ENCODE measurements around the gene ATF3. TPM values are rescaled to one million over a fixed set of nuclear protein-coding genes. Genes with fewer than 3 reads are reported as not detected.

ATF3 gene
- total RNA-seq, 1 experiment from 2014 or later = 335 TPM

GRCh38 chr1:212560933-212561460 lies 47.6 kb upstream of the ATF3 start:
- H3K27me3 ChIP-seq (ENCODE audit: low read length) = no peaks in the 10 kb centered on the region
- H3K9me2 ChIP-seq (replicated peaks; ENCODE audit: low read length) = no peaks in the 10 kb centered on the region
- H3F3A ChIP-seq (ENCODE audit: low read length, unreplicated experiment) = no peaks in the 10 kb centered on the region
- H3K4me2 ChIP-seq (ENCODE audit: low read length) = peak overlapping the region; percentile 72
- no peaks in the 10 kb centered on the region for H4K20me1 ChIP-seq (ENCODE audit: low read length)
- no peak for ATAC-seq
- peak overlapping the region; percentile 60; the same call in 1 of the 2 replicates for H2AFZ ChIP-seq (ENCODE audit: low read length)
- H3K79me2 ChIP-seq (ENCODE audit: low read length) = no peaks in the 10 kb centered on the region
- intact Hi-C loops (cut with micrococcal nuclease) = loop anchor here (10.0 kb wide), 1 partner anchor 276 kb away; the partner anchor contains the start of gene PPP2R5A
- H3K4me1 ChIP-seq (ENCODE audit: insufficient read depth, low read length) = peaks cover 40% of the 10 kb centered on the region
- 0 out of 2 replicates have a peak overlapping the region, but pooled peaks have one; percentile 41 for H3K4me3 ChIP-seq (ENCODE audit: low read length)
- no peak for TF ChIP-seq EZH2phosphoT487 (IDR thresholded peaks at IDR 0.05; ENCODE audit: borderline replicate concordance, low read length)
- H3K9me3 ChIP-seq (ENCODE audit: low read length) = no peaks in the 10 kb centered on the region
- H3K9ac ChIP-seq (ENCODE audit: low read length) = no peak overlapping the region
- no TSS peak for BruUV-seq (replicated peaks)
- ChIA-PET POLR2A (ENCODE audit: unreplicated experiment) (interaction anchor here (0.5 to 0.9 kb wide), 3 partner anchors 47 to 105 kb away, joined by 3 to 13 read pairs (median 4); partner anchors contain the start of gene ATF3), CTCF (interaction anchor here (1.1 kb wide), 1 partner anchor 47 kb away, joined by 6 read pairs; the partner anchor contains the start of gene ATF3)
- no peaks in the 10 kb centered on the region for H3K36me3 ChIP-seq (ENCODE audit: low read depth, low read length)
- no peak for DNase-seq
- peak overlapping the region; percentile 63 for H3K27ac ChIP-seq (ENCODE audit: low read length)

GRCh38 chr1:212561501-212561931 lies 47.0 kb upstream of the ATF3 start:
- Histone ChIP-seq H3K9me2 (replicated peaks; ENCODE audit: low read length) (no peaks in the 10 kb centered on the region), H3K4me2 (ENCODE audit: low read length) (peak overlapping the region; percentile 72), H2AFZ (ENCODE audit: low read length) (peak overlapping the region; percentile 60), H3K9me3 (ENCODE audit: low read length) (no peaks in the 10 kb centered on the region), H3K4me3 (ENCODE audit: low read length) (peak overlapping the region; percentile 41), H3K27ac (ENCODE audit: low read length) (peak overlapping the region; percentile 63), H3K36me3 (ENCODE audit: low read depth, low read length) (no peaks in the 10 kb centered on the region), H3F3A (ENCODE audit: low read length, unreplicated experiment) (no peaks in the 10 kb centered on the region), H4K20me1 (ENCODE audit: low read length) (no peaks in the 10 kb centered on the region), H3K79me2 (ENCODE audit: low read length) (no peaks in the 10 kb centered on the region), H3K4me1 (ENCODE audit: insufficient read depth, low read length) (peaks cover 45% of the 10 kb centered on the region), H3K27me3 (ENCODE audit: low read length) (no peaks in the 10 kb centered on the region), H3K9ac (ENCODE audit: low read length) (0 out of 2 replicates have a peak overlapping the region, but pooled peaks have one; percentile 7)
- intact Hi-C loops (cut with micrococcal nuclease) = loop anchor here (10.0 kb wide), 1 partner anchor 277 kb away; the partner anchor contains the start of gene PPP2R5A
- DNase-seq (peak; percentile 96), ATAC-seq (peak; percentile 71)
- BruUV-seq (replicated peaks) = no TSS peak
- no peak for TF ChIP-seq CTCF (conservative IDR thresholded peaks at IDR 0.05; ENCODE audit: low read depth, low read length)
- no peak for TF ChIP-seq EZH2 (IDR thresholded peaks at IDR 0.05; ENCODE audit: low read length, unreplicated experiment)
- no peak for TF ChIP-seq EZH2phosphoT487 (IDR thresholded peaks at IDR 0.05; ENCODE audit: borderline replicate concordance, low read length)
- ChIA-PET CTCF (interaction anchor here (1.1 kb wide), 1 partner anchor 47 kb away, joined by 6 read pairs; the partner anchor contains the start of gene ATF3), POLR2A (ENCODE audit: unreplicated experiment) (interaction anchor here (0.5 to 0.9 kb wide), 3 partner anchors 47 to 105 kb away, joined by 3 to 13 read pairs (median 4); partner anchors contain the start of gene ATF3)

GRCh38 chr1:212562771-212563170 lies 45.8 kb upstream of the ATF3 start:
- DNase-seq (no peak), ATAC-seq (no peak)
- Histone ChIP-seq H2AFZ (ENCODE audit: low read length) (no peak overlapping the region), H3K9me3 (ENCODE audit: low read length) (no peaks in the 10 kb centered on the region), H4K20me1 (ENCODE audit: low read length) (no peaks in the 10 kb centered on the region), H3K4me2 (ENCODE audit: low read length) (no peak overlapping the region), H3K9me2 (replicated peaks; ENCODE audit: low read length) (no peaks in the 10 kb centered on the region), H3K4me3 (ENCODE audit: low read length) (no peak overlapping the region), H3K9ac (ENCODE audit: low read length) (no peak overlapping the region), H3K36me3 (ENCODE audit: low read depth, low read length) (no peaks in the 10 kb centered on the region), H3K27me3 (ENCODE audit: low read length) (no peaks in the 10 kb centered on the region), H3K4me1 (ENCODE audit: insufficient read depth, low read length) (peaks cover 51% of the 10 kb centered on the region), H3K79me2 (ENCODE audit: low read length) (no peaks in the 10 kb centered on the region), H3F3A (ENCODE audit: low read length, unreplicated experiment) (no peaks in the 10 kb centered on the region), H3K27ac (ENCODE audit: low read length) (no peak overlapping the region)
- ChIA-PET CTCF (no interaction called here), POLR2A (ENCODE audit: unreplicated experiment) (no interaction called here)
- TF ChIP-seq CTCF (conservative IDR thresholded peaks at IDR 0.05; ENCODE audit: low read depth, low read length) (no peak), EZH2phosphoT487 (IDR thresholded peaks at IDR 0.05; ENCODE audit: borderline replicate concordance, low read length) (no peak), EZH2 (IDR thresholded peaks at IDR 0.05; ENCODE audit: low read length, unreplicated experiment) (no peak)
- intact Hi-C loops (cut with micrococcal nuclease) = loop anchor here (10.0 kb wide), 1 partner anchor 278 kb away; the partner anchor contains the start of gene PPP2R5A
- no TSS peak for BruUV-seq (replicated peaks)

Measured in PC-3 (cell line).